GM23248 (cell line): Measurements from ENCODE around the gene TARBP2. TPM values are rescaled to one million over a fixed set of nuclear protein-coding genes. Genes with fewer than 3 reads are reported as not detected.

Experiments
- DNase-seq: peaks from one replicate; pipeline ENCODE4 v3.0.0-alpha.2; 2015
- H2AFZ ChIP-seq: fragments of 200-600 bp; sonication (generic); 2 replicates; pipeline ENCODE4 v1.6.1; 2016; ENCODE audit warnings: antibody characterized with exemption
- H3F3A ChIP-seq: fragments of 200-600 bp; sonication (generic); 2 replicates; pipeline ENCODE4 v1.6.1; 2016; ENCODE audit warnings: mild to moderate bottlenecking, antibody characterized with exemption, mixed run types; ENCODE audit not compliant: insufficient read depth
- H3K27ac ChIP-seq: fragments of 200-600 bp; sonication (generic); 2 replicates; pipeline ENCODE4 v1.5.1; 2016; ENCODE audit warnings: mild to moderate bottlenecking
- H3K27me3 ChIP-seq: fragments of 200-600 bp; sonication (generic); replicated peaks from 2 replicates; pipeline ENCODE4 v1.6.1; 2016; ENCODE audit warnings: mild to moderate bottlenecking; ENCODE audit not compliant: insufficient read depth
- H3K36me3 ChIP-seq: fragments of 200-600 bp; sonication (generic); 2 replicates; pipeline ENCODE4 v1.6.1; 2016; ENCODE audit warnings: low read depth, mild to moderate bottlenecking
- H3K4me1 ChIP-seq: fragments of 200-600 bp; sonication (generic); 2 replicates; pipeline ENCODE4 v1.6.1; 2016; ENCODE audit warnings: mild to moderate bottlenecking; ENCODE audit not compliant: insufficient read depth
- H3K4me2 ChIP-seq: fragments of 200-600 bp; sonication (generic); one replicate; pipeline ENCODE4 v1.6.1; 2016; ENCODE audit warnings: mild to moderate bottlenecking; ENCODE audit not compliant: unreplicated experiment
- H3K4me3 ChIP-seq: fragments of 200-600 bp; sonication (generic); 2 replicates; pipeline ENCODE4 v1.5.1; 2016; ENCODE audit warnings: mild to moderate bottlenecking
- H3K79me2 ChIP-seq: fragments of 200-600 bp; sonication (generic); 2 replicates; pipeline ENCODE4 v1.6.1; 2016; ENCODE audit warnings: mild to moderate bottlenecking; ENCODE audit not compliant: insufficient read depth
- H3K9ac ChIP-seq: fragments of 200-600 bp; sonication (generic); 2 replicates; pipeline ENCODE4 v1.6.1; 2016; ENCODE audit warnings: mild to moderate bottlenecking
- H3K9me2 ChIP-seq: fragments of 200-600 bp; sonication (generic); 2 replicates; pipeline ENCODE4 v1.6.1; 2016; ENCODE audit warnings: mixed run types, mild to moderate bottlenecking, moderate library complexity; ENCODE audit not compliant: insufficient read depth
- H3K9me3 ChIP-seq: fragments of 200-600 bp; sonication (generic); one replicate; pipeline ENCODE4 v1.6.1; 2017; ENCODE audit warnings: low read depth
- H4K20me1 ChIP-seq: fragments of 200-600 bp; sonication (generic); 2 replicates; pipeline ENCODE4 v1.6.0; 2016; ENCODE audit not compliant: insufficient read depth
- EZH2 ChIP-seq: fragments of 200-600 bp; sonication (generic); IDR thresholded peaks from 2 replicates; pipeline ENCODE4 v1.6.1; 2018; ENCODE audit warnings: antibody characterized with exemption, mild to moderate bottlenecking; ENCODE audit not compliant: insufficient read depth, poor library complexity, severe bottlenecking
- EZH2phosphoT487 ChIP-seq: fragments of 200-600 bp; sonication (generic); IDR thresholded peaks from 2 replicates; pipeline ENCODE4 v1.6.1; 2018; ENCODE audit warnings: antibody characterized with exemption, moderate library complexity, mild to moderate bottlenecking, low read depth; ENCODE audit not compliant: insufficient read depth
- WGBS, 2 experiments: methylation state at CpG; one replicate each; pipeline ENCODE4 v1.1.6; 2015 to 2017; ENCODE audit warnings: low lambda C conversion rate in 2 of 2, low coverage in 1 of 2; ENCODE audit errors: missing lambda C conversion rate in 2 of 2; 5-methylcytosine and 5-hydroxymethylcytosine counted together
- in situ Hi-C: fragments of 300-500 bp; cut with MboI; formaldehyde crosslinking; loops from 2 replicates; pipeline ENCODE4 v1.15.0; 2020
- polyA plus RNA-seq: library from polyadenylated mRNA; unstranded; fragments of >200 nt; fragmentation: Nextera tagmentation; extraction: Ambion mirVana; gene quantifications from 2 replicates; pipeline ENCODE4 v1.2.1, GENCODE V29; 2016
- total RNA-seq: library from RNA; depleted of rRNA; stranded (reverse); fragments of >200 nt; shearing (Covaris generic); gene quantifications from 2 replicates; pipeline ENCODE4 v1.2.3, GENCODE V29; 2014

TARBP2 gene
- total and polyA plus RNA-seq, 2 experiments from 2014 or later = 36.0 to 40.1 TPM

DNA sequence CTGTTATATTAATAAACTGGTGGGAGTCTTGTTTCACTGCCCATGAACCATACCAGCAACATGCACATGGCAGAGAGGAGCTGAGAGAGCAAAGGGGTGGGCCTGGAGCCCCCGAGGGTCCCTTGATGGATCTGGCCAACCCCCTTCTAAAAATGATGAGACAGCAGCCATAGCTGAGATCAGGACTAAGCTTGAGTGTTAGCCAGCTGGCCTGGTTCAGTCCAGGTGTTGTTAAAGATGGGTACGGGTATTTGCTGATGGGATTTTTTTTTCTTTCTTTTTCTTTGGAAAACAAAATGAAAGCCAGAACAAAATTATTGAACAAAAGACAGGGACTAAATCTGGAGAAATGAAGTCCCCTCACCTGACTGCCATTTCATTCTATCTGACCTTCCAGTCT lies 33.2 kb upstream of the TARBP2 start:
- Histone ChIP-seq H2AFZ (no peak overlapping the region), H3K4me3 (no peak overlapping the region), H3K9me2 (no peaks in the 10 kb centered on the region), H3K27ac (no peak overlapping the region; the same call in 1 of the 2 replicates), H3F3A (peaks cover 77% of the 10 kb centered on the region), H3K9ac (no peak overlapping the region), H3K36me3 (peaks cover 91% of the 10 kb centered on the region), H3K27me3 (no peaks in the 10 kb centered on the region), H4K20me1 (no peaks in the 10 kb centered on the region), H3K4me1 (no peaks in the 10 kb centered on the region), H3K9me3 (no peaks in the 10 kb centered on the region), H3K79me2 (peaks cover 98% of the 10 kb centered on the region), H3K4me2 (no peak overlapping the region)
- in situ Hi-C loops = no loop called here
- WGBS, 2 experiments = 93 to 96% methylated on average over 2 of the region's 2 CpGs
- TF ChIP-seq EZH2 (no peak), EZH2phosphoT487 (no peak)
- DNase-seq = no peak

DNA sequence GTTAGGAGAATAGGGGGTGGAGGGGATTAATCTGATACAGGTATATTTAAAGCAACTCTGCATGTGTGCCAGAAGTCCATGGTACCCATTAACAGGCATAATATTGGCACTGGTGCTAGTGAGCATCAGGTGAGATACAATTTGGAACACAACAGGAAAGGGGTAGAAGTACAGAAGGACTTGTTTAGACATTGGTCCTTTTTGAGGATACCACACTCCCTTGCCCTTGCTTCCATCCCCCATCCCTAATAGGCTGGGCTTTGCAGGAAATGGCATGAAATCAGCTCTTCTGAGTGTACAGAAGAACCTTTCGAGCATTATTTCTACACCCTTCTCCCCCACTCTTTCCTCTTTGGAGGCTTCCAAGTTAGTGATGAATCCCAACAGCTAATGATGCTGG lies 32.8 kb upstream of the TARBP2 start:
- H3K9me2 ChIP-seq = no peaks in the 10 kb centered on the region
- no peak overlapping the region; the same call in 1 of the 2 replicates for H3K27ac ChIP-seq
- TF ChIP-seq EZH2phosphoT487 = no peak
- no peak for TF ChIP-seq EZH2
- peaks cover 91% of the 10 kb centered on the region for H3K36me3 ChIP-seq
- no peak overlapping the region for H3K9ac ChIP-seq
- no peaks in the 10 kb centered on the region for H4K20me1 ChIP-seq
- H3K9me3 ChIP-seq = no peaks in the 10 kb centered on the region
- no peak overlapping the region for H2AFZ ChIP-seq
- no peaks in the 10 kb centered on the region for H3K27me3 ChIP-seq
- peaks cover 98% of the 10 kb centered on the region for H3K79me2 ChIP-seq
- 86 to 100% methylated on average over 1 of the region's 1 CpG for WGBS, 2 experiments
- no peak overlapping the region for H3K4me2 ChIP-seq
- no peak for DNase-seq
- peaks cover 74% of the 10 kb centered on the region for H3F3A ChIP-seq
- no peak overlapping the region for H3K4me3 ChIP-seq
- in situ Hi-C loops = no loop called here
- H3K4me1 ChIP-seq = no peaks in the 10 kb centered on the region

GRCh38 chr12:53472056-53472582 lies 29.0 kb upstream of the TARBP2 start:
- no peak for DNase-seq
- Histone ChIP-seq H3K27ac (peak overlapping the region; percentile 1; the same call in 1 of the 2 replicates), H3K9ac (no peak overlapping the region), H3K27me3 (no peaks in the 10 kb centered on the region), H3K9me3 (no peaks in the 10 kb centered on the region), H3K4me1 (no peaks in the 10 kb centered on the region), H3K79me2 (peaks cover 98% of the 10 kb centered on the region), H3K4me2 (no peak overlapping the region), H4K20me1 (no peaks in the 10 kb centered on the region), H2AFZ (no peak overlapping the region), H3F3A (peaks cover 94% of the 10 kb centered on the region), H3K4me3 (no peak overlapping the region), H3K36me3 (peaks cover 95% of the 10 kb centered on the region), H3K9me2 (no peaks in the 10 kb centered on the region)
- no peak for TF ChIP-seq EZH2phosphoT487
- no peak for TF ChIP-seq EZH2
- in situ Hi-C loops = no loop called here
- 96 to 100% methylated on average over 1 of the region's 1 CpG for WGBS, 2 experiments

DNA sequence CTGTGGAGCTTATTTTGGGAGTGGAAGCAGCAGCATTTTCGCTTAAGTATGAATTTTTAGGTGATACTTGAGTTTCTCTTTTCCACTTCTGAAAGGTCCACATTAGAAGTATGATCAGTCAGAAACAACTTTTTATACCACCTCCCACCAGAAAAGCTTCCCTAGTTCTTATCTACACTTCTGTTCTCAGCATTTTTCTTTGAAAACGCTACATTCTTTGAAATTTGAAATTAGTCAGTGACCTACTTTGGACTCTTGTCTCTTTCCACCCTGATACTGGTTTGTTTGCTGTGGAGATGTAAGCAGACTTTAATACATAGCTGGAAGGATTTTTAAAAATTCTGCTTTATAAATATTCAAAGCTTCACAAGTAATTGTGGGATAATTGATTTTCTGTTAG lies 27.0 kb upstream of the TARBP2 start:
- no peak overlapping the region for H3K4me3 ChIP-seq
- H3F3A ChIP-seq = peaks cover 94% of the 10 kb centered on the region
- H4K20me1 ChIP-seq = no peaks in the 10 kb centered on the region; the same call in 1 of the 2 replicates
- H3K9ac ChIP-seq = peak overlapping the region; percentile 31; the same call in 1 of the 2 replicates
- peaks cover 91% of the 10 kb centered on the region for H3K79me2 ChIP-seq
- H3K36me3 ChIP-seq = peaks cover 93% of the 10 kb centered on the region
- in situ Hi-C loops = no loop called here
- TF ChIP-seq EZH2 (no peak), EZH2phosphoT487 (no peak)
- H3K4me1 ChIP-seq = peaks cover 16% of the 10 kb centered on the region
- DNase-seq = no peak
- H3K9me2 ChIP-seq = no peaks in the 10 kb centered on the region
- no peaks in the 10 kb centered on the region for H3K27me3 ChIP-seq
- H2AFZ ChIP-seq = no peak overlapping the region
- WGBS, 2 experiments = 77 to 82% methylated on average over 2 of the region's 2 CpGs
- no peak overlapping the region for H3K4me2 ChIP-seq
- peak overlapping the region; percentile 36 for H3K27ac ChIP-seq
- no peaks in the 10 kb centered on the region for H3K9me3 ChIP-seq

DNA sequence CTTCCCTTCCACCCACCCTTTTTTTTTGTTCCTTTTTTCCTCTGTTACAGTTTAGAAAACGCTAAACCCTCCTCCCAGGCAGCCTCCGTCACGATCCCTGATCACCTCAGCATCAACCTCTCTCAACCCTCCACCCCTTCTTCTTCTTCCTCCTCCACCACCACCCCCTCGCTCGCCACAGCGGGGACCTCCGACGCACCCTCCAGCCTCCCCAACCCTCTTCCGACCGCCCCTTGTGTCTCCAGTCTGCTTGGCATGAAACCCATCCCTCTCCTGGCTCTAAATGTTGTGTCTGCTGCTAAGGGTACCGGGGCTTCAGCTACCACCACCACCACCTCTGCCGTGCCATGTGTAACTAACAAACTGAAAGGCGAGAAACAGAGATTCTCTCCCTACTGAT lies 26.3 kb upstream of the TARBP2 start:
- Histone ChIP-seq H3K4me3 (no peak overlapping the region), H3K27ac (peak overlapping the region; percentile 36), H3K9ac (0 out of 2 replicates have a peak overlapping the region, but pooled peaks have one; percentile 31), H2AFZ (no peak overlapping the region), H3K9me3 (no peaks in the 10 kb centered on the region), H3K9me2 (no peaks in the 10 kb centered on the region), H3K4me2 (no peak overlapping the region), H3K4me1 (peaks cover 22% of the 10 kb centered on the region), H4K20me1 (no peaks in the 10 kb centered on the region; the same call in 1 of the 2 replicates), H3K27me3 (no peaks in the 10 kb centered on the region), H3K79me2 (peaks cover 84% of the 10 kb centered on the region), H3F3A (peaks cover 95% of the 10 kb centered on the region), H3K36me3 (peaks cover 93% of the 10 kb centered on the region)
- TF ChIP-seq EZH2phosphoT487 (no peak), EZH2 (no peak)
- in situ Hi-C loops = no loop called here
- WGBS, 2 experiments = 78 to 79% methylated on average over 7 to 13 of the region's 13 CpGs
- DNase-seq = no peak
